HepG2 (cell line): Measurements from ENCODE around the gene DPYD. TPM values are rescaled to one million over a fixed set of nuclear protein-coding genes. Genes with fewer than 3 reads are reported as not detected.

Source experiments
- ATAC-seq: fragments of 200-7000 bp; cut with Tn5 transposase; 3 replicates; pipeline ENCODE4 v1.9.1; 2020; ENCODE audit warnings: mild to moderate bottlenecking, moderate library complexity
- BruUV-seq: library from RNA; stranded (reverse); fragments of 400-500 nt; replicated peaks from 2 replicates; lab custom pipeline; 2021; lab: Mats Ljungman, UMichigan
- CTCF ChIA-PET: fragments of 300-600 bp; formaldehyde crosslinking; extraction: SDS; loops from one replicate; lab custom pipeline; 2021; ENCODE audit warnings: low total read pairs, inconsistent platforms, low intra/inter-chr PET ratio; lab: Yijun Ruan, JAX
- POLR2A ChIA-PET: fragments of 350-600 bp; sonication (Branson Sonifier 250); formaldehyde crosslinking; loops from one replicate; lab custom pipeline; 2020; ENCODE audit warnings: antibody characterized with exemption, inconsistent platforms; lab: Yijun Ruan, JAX
- DNase-seq: peaks from one replicate; pipeline ENCODE4 v3.0.0-alpha.2; 2015; ENCODE audit warnings: low spot score
- FAIRE-seq: peaks from 3 replicates; lab custom pipeline; 2011; peaks lifted over from hg19 to GRCh38; lab: Jason Lieb, UNC
- H2AFZ ChIP-seq: one replicate; pipeline ENCODE4 v1.6.1; 2011; ENCODE audit warnings: low read length, inconsistent platforms
- H3K27ac ChIP-seq: fragments of 300-600 bp; 3 replicates; pipeline ENCODE4 v1.8.0; 2011; ENCODE audit warnings: mixed run types, mild to moderate bottlenecking, mixed read lengths, low read length, inconsistent platforms; ENCODE audit not compliant: insufficient read depth; ENCODE audit errors: extremely low read length
- H3K27me3 ChIP-seq, 2 experiments: fragments of 200-600 bp in 1 of 2; 2 replicates in 1 of 2; 3 replicates in 1 of 2; pipeline versions ENCODE4 v1.6.0 to v1.8.0; 2011; ENCODE audit warnings: low read length in 2 of 2, mild to moderate bottlenecking in 2 of 2, moderate library complexity in 2 of 2, inconsistent platforms in 1 of 2; ENCODE audit not compliant: insufficient read depth in 2 of 2, control insufficient read depth in 1 of 2
- H3K36me3 ChIP-seq, 2 experiments: fragments of 200-600 bp in 1 of 2; replicated peaks in 1 of 2; 2 replicates in 1 of 2; 3 replicates in 1 of 2; pipeline versions ENCODE4 v1.5.1 to v1.8.0; 2011; ENCODE audit warnings: low read length in 2 of 2, inconsistent platforms in 1 of 2; ENCODE audit not compliant: insufficient read depth in 2 of 2, control insufficient read depth in 1 of 2
- H3K4me1 ChIP-seq: 2 replicates; pipeline ENCODE4 v1.5.1; 2012; ENCODE audit warnings: low read length, inconsistent platforms; ENCODE audit not compliant: insufficient read depth
- H3K4me2 ChIP-seq: 2 replicates; pipeline ENCODE4 v1.6.0; 2011; ENCODE audit warnings: low read depth, low read length, inconsistent platforms
- H3K4me3 ChIP-seq, 3 experiments: fragments of 200-600 bp in 1 of 3; sonication (generic), shearing (Covaris generic) in 1 of 3; replicated peaks in 1 of 3; 2 replicates each; pipeline ENCODE4 v1.5.1; 2011 to 2016; ENCODE audit warnings: low read length in 3 of 3, inconsistent platforms in 2 of 3, low read depth in 2 of 3, mild to moderate bottlenecking in 2 of 3, control low read depth in 1 of 3, mixed read lengths in 1 of 3; ENCODE audit not compliant: insufficient read depth in 1 of 3
- H3K79me2 ChIP-seq: one replicate; pipeline ENCODE4 v1.6.1; 2011; ENCODE audit warnings: low read length, inconsistent platforms; ENCODE audit not compliant: insufficient read depth
- H3K9ac ChIP-seq: 2 replicates; pipeline ENCODE4 v1.6.0; 2011; ENCODE audit warnings: mild to moderate bottlenecking, low read depth, low read length, inconsistent platforms; ENCODE audit not compliant: insufficient read depth
- H3K9me3 ChIP-seq: 2 replicates; pipeline ENCODE4 v1.5.1; 2012; ENCODE audit warnings: mild to moderate bottlenecking, low read length
- H4K20me1 ChIP-seq: 2 replicates; pipeline ENCODE4 v1.6.0; 2011; ENCODE audit warnings: inconsistent platforms, mild to moderate bottlenecking, low read length, moderate library complexity; ENCODE audit not compliant: insufficient read depth
- HNF4G ChIP-seq, 2 experiments: sonication (generic) in 1 of 2; formaldehyde crosslinking in 1 of 2; IDR thresholded peaks; 2 replicates each; pipeline versions ENCODE4 v1.4.0 to v1.6.1; 2011 to 2020; ENCODE audit warnings: borderline replicate concordance in 2 of 2, low read depth in 2 of 2, mild to moderate bottlenecking in 2 of 2, low read length in 1 of 2, missing genetic modification reagents in 1 of 2, moderate library complexity in 1 of 2
- KAT7 ChIP-seq: IDR thresholded peaks from 2 replicates; pipeline ENCODE4 v1.6.1; 2018; ENCODE audit warnings: borderline replicate concordance, missing compliant biosample characterization
- REL ChIP-seq: sonication (generic); formaldehyde crosslinking; conservative IDR thresholded peaks from 2 replicates; pipeline ENCODE4 v1.8.0; 2022; ENCODE audit warnings: mild to moderate bottlenecking, missing genetic modification reagents, moderate library complexity
- RELA ChIP-seq: sonication (generic); formaldehyde crosslinking; IDR thresholded peaks from 2 replicates; pipeline ENCODE4 v1.4.0; 2020; ENCODE audit warnings: missing genetic modification reagents
- SP2 ChIP-seq: sonication (generic); formaldehyde crosslinking; IDR thresholded peaks from 2 replicates; pipeline ENCODE4 v1.5.1; 2020; ENCODE audit warnings: mild to moderate bottlenecking, missing genetic modification reagents
- ZMAT3 ChIP-seq: sonication (generic); formaldehyde crosslinking; conservative IDR thresholded peaks from 2 replicates; pipeline ENCODE4 v1.7.0; 2021; ENCODE audit warnings: missing genetic modification reagents
- ZNF569 ChIP-seq: sonication (generic); formaldehyde crosslinking; IDR thresholded peaks from 2 replicates; pipeline ENCODE4 v1.5.0; 2020; ENCODE audit warnings: mild to moderate bottlenecking, missing genetic modification reagents, moderate library complexity, borderline replicate concordance
- ZNF570 ChIP-seq: sonication (generic); formaldehyde crosslinking; IDR thresholded peaks from 2 replicates; pipeline ENCODE4 v1.4.0; 2020; ENCODE audit warnings: mild to moderate bottlenecking, missing genetic modification reagents, borderline replicate concordance
- ZNF703 ChIP-seq: sonication (generic); formaldehyde crosslinking; IDR thresholded peaks from 2 replicates; pipeline ENCODE4 v1.5.1; 2020; ENCODE audit warnings: missing genetic modification reagents, mild to moderate bottlenecking, moderate library complexity, borderline replicate concordance
- WGBS: methylation state at CpG from one replicate; pipeline ENCODE4 v1.1.6; 2017; ENCODE audit warnings: low lambda C conversion rate; 5-methylcytosine and 5-hydroxymethylcytosine counted together
- in situ Hi-C: cut with HindIII; loops from 2 replicates; pipeline ENCODE4 v1.10.0; 2017; ENCODE audit warnings: low pct_unique_long_range_greater_than_20kb; ENCODE audit not compliant: extremely low pct_ligation_motif_present
- intact Hi-C: fragments of 100-400 bp; cut with micrococcal nuclease; formaldehyde crosslinking; loops from one replicate; pipeline ENCODE4 v1.10.0; 2022; ENCODE audit not compliant: unreplicated experiment
- polyA plus RNA-seq, 8 experiments: library from polyadenylated mRNA; depleted of rRNA in 3 of 8; stranded (reverse) in 7 of 8; unstranded in 1 of 8; fragments of >200 nt; fragmentation: Illumina TruSeq in 4 of 8; extraction: Trizol in 4 of 8; gene quantifications; 2 replicates each; pipeline versions ENCODE4 v1.2.1 to v1.2.3, GENCODE V29; 2011 to 2016; ENCODE audit warnings: low read depth in 4 of 8, missing spikeins in 1 of 8, mixed read lengths in 1 of 8; ENCODE audit not compliant: insufficient read depth in 1 of 8
- total RNA-seq, 5 experiments: library from RNA; depleted of rRNA; stranded (reverse); fragments of >200 nt; fragmentation: Illumina TruSeq; extraction: Trizol; gene quantifications; 2 replicates each; pipeline ENCODE4 v1.2.3, GENCODE V29; 2016; ENCODE audit warnings: low read depth in 1 of 5
- TF ChIP-seq, protein P1 (sequence below): sonication (generic); formaldehyde crosslinking; conservative IDR thresholded peaks from 2 replicates; pipeline ENCODE4 v1.4.0; 2020; ENCODE audit warnings: missing genetic modification reagents
- TF ChIP-seq, protein P2 (sequence below): sonication (generic); formaldehyde crosslinking; IDR thresholded peaks from 2 replicates; pipeline ENCODE4 v1.4.0; 2020; ENCODE audit warnings: mild to moderate bottlenecking, missing genetic modification reagents
- TF ChIP-seq, protein P3 (sequence below): sonication (generic); formaldehyde crosslinking; IDR thresholded peaks from 2 replicates; pipeline ENCODE4 v1.4.0; 2020; ENCODE audit warnings: mild to moderate bottlenecking, missing genetic modification reagents
- TF ChIP-seq, protein P4 (sequence below): sonication (generic); formaldehyde crosslinking; IDR thresholded peaks from 2 replicates; pipeline ENCODE4 v1.8.0; 2022; ENCODE audit warnings: mild to moderate bottlenecking, missing genetic modification reagents, moderate library complexity
- TF ChIP-seq, protein P5 (sequence below): IDR thresholded peaks from 2 replicates; pipeline ENCODE4 v1.6.1; 2016
- TF ChIP-seq, protein P6 (sequence below): sonication (generic); formaldehyde crosslinking; IDR thresholded peaks from 2 replicates; pipeline ENCODE4 v1.4.0; 2020; ENCODE audit warnings: missing genetic modification reagents, borderline replicate concordance

DPYD gene
- total and polyA plus RNA-seq, 2 of the 13 experiments (the other 11 are each of a cell fraction or from before 2014, with no cell fraction given) = 1.3 to 3.4 TPM

DNA sequence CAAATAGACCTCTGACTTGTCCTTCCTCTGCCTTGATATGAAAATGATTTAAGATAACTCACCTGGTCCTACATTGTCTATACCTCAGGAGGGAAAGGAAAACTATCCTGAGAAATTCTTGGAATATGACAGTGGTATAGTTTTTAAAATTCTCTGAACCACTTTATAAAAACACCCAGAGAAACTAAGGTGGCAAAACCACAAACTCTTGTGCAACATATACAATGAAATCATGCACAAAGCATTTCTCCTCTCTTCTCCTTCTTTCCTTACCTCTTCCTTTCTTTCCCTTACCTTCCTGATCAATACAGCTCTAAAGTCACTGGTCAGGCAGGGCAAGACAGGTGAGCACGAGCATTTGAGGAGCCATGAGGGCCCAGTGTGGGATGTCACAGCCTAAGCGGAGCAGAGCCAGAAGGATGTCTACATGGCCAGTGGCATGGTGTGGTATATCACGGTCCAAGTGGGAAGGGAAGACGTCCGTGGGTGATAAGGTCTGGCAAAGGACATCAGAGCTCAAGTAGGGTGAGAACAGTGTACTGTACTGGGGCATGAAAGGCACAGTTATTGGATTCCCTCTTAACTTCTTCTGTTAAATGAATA, 543.3 kb downstream of the DPYD start (continued):
- no peak for TF ChIP-seq ZNF569 (CRISPR knock-in tag)
- TF ChIP-seq, protein P1, sequence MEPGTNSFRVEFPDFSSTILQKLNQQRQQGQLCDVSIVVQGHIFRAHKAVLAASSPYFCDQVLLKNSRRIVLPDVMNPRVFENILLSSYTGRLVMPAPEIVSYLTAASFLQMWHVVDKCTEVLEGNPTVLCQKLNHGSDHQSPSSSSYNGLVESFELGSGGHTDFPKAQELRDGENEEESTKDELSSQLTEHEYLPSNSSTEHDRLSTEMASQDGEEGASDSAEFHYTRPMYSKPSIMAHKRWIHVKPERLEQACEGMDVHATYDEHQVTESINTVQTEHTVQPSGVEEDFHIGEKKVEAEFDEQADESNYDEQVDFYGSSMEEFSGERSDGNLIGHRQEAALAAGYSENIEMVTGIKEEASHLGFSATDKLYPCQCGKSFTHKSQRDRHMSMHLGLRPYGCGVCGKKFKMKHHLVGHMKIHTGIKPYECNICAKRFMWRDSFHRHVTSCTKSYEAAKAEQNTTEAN (CRISPR knock-in tag) = no peak
- TF ChIP-seq, protein P2, sequence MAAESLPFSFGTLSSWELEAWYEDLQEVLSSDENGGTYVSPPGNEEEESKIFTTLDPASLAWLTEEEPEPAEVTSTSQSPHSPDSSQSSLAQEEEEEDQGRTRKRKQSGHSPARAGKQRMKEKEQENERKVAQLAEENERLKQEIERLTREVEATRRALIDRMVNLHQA (CRISPR knock-in tag) = no peak
- no peak for TF ChIP-seq ZNF570
- TF ChIP-seq, protein P3, sequence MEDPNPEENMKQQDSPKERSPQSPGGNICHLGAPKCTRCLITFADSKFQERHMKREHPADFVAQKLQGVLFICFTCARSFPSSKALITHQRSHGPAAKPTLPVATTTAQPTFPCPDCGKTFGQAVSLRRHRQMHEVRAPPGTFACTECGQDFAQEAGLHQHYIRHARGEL = no peak
- TF ChIP-seq HNF4G (IDR thresholded peaks at IDR 0.05; ENCODE audit: borderline replicate concordance, low read depth, low read length) = no peak
- no peak for TF ChIP-seq HNF4G (CRISPR knock-in tag; IDR thresholded peaks at IDR 0.05; ENCODE audit: borderline replicate concordance, low read depth)
- TF ChIP-seq REL (CRISPR knock-in tag) = no peak

DNA sequence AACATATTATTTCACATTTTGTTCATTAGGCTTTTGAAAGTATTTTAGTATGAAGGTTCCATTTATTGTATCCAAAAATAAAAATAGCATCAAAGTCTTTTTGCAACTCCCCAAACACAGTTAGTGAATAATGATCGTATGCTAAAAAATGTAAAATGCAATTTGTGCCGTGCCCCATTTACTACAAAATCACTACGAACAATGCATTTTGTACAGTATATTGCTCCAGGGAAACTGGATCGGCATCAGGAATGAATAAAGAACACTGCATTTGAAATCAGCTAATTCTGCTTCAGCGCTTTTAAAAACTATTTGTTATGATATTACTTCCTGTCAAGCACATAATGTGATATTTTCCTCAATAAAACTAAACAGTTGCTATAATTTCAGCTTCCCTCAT, 547.8 kb downstream of the DPYD start:
- H3K9me3 ChIP-seq = peaks cover 22% of the 10 kb centered on the region; the same call in 1 of the 2 replicates
- DNase-seq (no peak), ATAC-seq (no peak), FAIRE-seq (no peak)
- in situ Hi-C loops (no loop called here), intact Hi-C loops (no loop called here)
- no peaks in the 10 kb centered on the region for H4K20me1 ChIP-seq
- no peaks in the 10 kb centered on the region for H3K36me3 ChIP-seq
- no peak overlapping the region for H3K9ac ChIP-seq
- no peaks in the 10 kb centered on the region for H3K79me2 ChIP-seq
- CTCF ChIA-PET = no interaction called here
- H3K27ac ChIP-seq = no peak overlapping the region
- WGBS = 85% methylated on average over 5 of the region's 5 CpGs
- H3K4me1 ChIP-seq = no peaks in the 10 kb centered on the region
- H2AFZ ChIP-seq = no peak overlapping the region
- H3K27me3 ChIP-seq = no peaks in the 10 kb centered on the region
- no TSS peak for BruUV-seq
- no peak overlapping the region for H3K4me2 ChIP-seq
- POLR2A ChIA-PET = no interaction called here
- no peak overlapping the region for H3K4me3 ChIP-seq
- TF ChIP-seq HNF4G (IDR thresholded peaks at IDR 0.05; ENCODE audit: borderline replicate concordance, low read depth, low read length) (no peak), HNF4G (CRISPR knock-in tag; IDR thresholded peaks at IDR 0.05; ENCODE audit: borderline replicate concordance, low read depth) (no peak), SP2 (CRISPR knock-in tag) (no peak), RELA (CRISPR knock-in tag) (no peak), ZNF703 (no peak), KAT7 (no peak), ZMAT3 (CRISPR knock-in tag) (no peak)
- TF ChIP-seq, protein P4, sequence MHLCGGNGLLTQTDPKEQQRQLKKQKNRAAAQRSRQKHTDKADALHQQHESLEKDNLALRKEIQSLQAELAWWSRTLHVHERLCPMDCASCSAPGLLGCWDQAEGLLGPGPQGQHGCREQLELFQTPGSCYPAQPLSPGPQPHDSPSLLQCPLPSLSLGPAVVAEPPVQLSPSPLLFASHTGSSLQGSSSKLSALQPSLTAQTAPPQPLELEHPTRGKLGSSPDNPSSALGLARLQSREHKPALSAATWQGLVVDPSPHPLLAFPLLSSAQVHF = no peak
- TF ChIP-seq, protein P5, sequence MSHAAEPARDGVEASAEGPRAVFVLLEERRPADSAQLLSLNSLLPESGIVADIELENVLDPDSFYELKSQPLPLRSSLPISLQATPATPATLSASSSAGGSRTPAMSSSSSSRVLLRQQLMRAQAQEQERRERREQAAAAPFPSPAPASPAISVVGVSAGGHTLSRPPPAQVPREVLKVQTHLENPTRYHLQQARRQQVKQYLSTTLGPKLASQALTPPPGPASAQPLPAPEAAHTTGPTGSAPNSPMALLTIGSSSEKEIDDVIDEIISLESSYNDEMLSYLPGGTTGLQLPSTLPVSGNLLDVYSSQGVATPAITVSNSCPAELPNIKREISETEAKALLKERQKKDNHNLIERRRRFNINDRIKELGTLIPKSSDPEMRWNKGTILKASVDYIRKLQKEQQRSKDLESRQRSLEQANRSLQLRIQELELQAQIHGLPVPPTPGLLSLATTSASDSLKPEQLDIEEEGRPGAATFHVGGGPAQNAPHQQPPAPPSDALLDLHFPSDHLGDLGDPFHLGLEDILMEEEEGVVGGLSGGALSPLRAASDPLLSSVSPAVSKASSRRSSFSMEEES (CRISPR knock-in tag) = no peak
- TF ChIP-seq, protein P6, sequence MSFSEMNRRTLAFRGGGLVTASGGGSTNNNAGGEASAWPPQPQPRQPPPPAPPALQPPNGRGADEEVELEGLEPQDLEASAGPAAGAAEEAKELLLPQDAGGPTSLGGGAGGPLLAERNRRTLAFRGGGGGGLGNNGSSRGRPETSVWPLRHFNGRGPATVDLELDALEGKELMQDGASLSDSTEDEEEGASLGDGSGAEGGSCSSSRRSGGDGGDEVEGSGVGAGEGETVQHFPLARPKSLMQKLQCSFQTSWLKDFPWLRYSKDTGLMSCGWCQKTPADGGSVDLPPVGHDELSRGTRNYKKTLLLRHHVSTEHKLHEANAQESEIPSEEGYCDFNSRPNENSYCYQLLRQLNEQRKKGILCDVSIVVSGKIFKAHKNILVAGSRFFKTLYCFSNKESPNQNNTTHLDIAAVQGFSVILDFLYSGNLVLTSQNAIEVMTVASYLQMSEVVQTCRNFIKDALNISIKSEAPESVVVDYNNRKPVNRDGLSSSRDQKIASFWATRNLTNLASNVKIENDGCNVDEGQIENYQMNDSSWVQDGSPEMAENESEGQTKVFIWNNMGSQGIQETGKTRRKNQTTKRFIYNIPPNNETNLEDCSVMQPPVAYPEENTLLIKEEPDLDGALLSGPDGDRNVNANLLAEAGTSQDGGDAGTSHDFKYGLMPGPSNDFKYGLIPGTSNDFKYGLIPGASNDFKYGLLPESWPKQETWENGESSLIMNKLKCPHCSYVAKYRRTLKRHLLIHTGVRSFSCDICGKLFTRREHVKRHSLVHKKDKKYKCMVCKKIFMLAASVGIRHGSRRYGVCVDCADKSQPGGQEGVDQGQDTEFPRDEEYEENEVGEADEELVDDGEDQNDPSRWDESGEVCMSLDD (CRISPR knock-in tag) = no peak
